ENCODE measurements around the gene TRMT10C.
A peak's percentile ranks its signal among the peaks of the same experiment; 100 is the strongest.
"Not testable (repeated sequence)": the region's sequence is repeated elsewhere in the genome, so short reads cannot be mapped to it uniquely, and the experiment has no call there.

Gene TRMT10C

DNA sequence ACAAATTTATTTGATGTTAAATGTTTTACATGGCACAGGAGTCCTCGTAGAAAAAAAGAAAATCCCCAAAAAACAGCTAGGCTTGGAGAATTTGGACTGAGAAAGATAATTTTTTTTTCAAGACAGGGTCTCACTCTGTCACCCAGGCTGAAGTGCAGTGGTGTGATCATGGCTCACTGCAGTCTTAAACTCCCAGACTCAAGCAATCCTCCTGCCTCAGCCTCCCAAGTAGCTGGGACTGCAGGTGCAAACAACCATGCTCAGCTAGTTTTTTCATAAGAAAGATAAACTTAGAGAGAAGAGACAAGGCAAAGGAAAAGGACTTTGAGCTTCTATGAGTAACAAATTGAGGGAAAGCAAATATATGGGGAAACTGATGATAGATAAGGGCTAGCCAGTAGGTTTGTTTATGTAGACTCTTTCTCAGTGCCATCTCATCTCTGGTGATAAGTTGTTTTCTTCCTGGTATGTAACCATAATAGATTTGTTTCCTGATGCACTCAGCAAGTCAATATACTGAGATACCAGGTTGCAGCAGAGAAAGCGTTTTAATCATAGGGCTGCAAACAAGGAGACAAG, 13.1 kb upstream of the TRMT10C start:
- no peak for DNase-seq

DNA sequence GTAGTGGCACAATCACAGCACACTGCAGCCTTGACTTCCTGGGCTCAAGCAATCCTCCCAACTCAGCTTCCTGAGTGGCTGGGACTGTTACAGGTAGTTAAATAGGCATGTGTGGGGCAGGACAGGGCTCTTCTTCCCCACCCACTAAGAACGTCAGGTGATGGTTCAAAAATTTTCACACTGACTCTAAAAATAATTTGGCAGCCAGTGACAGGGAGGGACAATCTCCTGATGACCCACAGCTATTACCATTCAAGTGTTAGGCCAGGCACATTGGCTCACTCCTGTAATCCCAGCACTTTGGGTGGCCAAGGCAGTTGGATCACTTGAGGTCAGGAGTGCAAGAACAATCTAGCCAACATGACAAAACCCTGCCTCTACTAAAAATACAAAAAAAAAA, 12.2 kb upstream of the TRMT10C start:
- DNase-seq, result no peak

DNA sequence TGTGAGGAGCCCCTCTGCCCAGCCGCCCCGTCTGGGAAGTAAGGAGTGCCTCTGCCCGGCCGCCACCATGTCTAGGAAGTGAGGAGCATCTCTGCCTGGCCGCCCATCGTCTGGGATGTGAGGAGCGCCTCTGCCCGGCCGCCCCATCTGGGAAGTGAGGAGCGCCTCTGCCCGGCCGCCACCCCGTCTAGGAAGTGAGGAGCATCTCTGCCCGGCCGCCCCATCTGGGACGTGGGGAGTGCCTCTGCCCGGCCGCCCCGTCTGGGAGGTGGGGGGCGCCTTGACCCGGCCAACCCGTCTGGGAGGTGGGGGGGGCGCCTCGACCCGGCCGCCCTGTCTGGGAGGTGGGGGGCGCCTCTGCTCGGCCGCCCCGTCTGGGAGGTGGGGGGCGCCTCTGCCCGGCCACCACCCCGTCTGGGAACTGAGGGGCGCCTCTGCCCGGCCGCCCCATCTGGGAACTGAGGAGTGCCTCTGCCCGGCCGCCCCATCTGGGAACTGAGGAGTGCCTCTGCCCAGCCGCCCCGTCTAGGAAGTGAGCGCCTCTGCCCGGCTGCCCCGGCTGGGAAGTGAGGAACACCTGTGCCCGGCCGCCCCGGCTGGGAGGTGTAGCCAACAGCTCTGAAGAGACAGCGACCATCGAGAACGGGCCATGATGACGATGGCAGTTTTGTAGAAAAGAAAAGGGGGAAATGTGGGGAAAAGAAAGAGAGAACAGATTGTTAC, 10.1 kb upstream of the TRMT10C start:
- not testable (repeated sequence) for DNase-seq

GRCh38 chr3:101553381-101553780, 8.3 kb upstream of the TRMT10C start:
- DNase-seq, result not testable (repeated sequence)

DNA sequence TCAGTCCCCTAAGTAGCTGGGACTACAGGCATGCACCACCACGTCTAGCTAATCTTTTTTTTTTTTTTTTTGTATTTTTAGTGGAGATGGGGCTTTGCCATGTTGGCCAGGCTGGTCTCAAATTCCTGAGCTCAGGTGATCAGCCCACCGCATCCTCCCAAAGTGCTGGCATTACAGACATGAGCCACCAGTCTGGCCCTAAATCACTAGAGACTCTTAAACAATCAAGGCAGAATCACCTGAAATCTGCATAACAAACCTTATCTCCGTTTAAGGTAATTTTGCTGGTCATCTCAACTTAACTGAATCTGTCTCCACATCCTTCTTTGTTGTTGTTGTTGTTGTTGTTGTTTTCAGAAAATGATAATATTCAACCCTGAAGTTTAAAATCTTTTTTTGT, 5.6 kb upstream of the TRMT10C start:
- DNase-seq, result no peak

GRCh38 chr3:101567528-101568317, 6.1 kb downstream of the TRMT10C start:
- no peak for DNase-seq

DNA sequence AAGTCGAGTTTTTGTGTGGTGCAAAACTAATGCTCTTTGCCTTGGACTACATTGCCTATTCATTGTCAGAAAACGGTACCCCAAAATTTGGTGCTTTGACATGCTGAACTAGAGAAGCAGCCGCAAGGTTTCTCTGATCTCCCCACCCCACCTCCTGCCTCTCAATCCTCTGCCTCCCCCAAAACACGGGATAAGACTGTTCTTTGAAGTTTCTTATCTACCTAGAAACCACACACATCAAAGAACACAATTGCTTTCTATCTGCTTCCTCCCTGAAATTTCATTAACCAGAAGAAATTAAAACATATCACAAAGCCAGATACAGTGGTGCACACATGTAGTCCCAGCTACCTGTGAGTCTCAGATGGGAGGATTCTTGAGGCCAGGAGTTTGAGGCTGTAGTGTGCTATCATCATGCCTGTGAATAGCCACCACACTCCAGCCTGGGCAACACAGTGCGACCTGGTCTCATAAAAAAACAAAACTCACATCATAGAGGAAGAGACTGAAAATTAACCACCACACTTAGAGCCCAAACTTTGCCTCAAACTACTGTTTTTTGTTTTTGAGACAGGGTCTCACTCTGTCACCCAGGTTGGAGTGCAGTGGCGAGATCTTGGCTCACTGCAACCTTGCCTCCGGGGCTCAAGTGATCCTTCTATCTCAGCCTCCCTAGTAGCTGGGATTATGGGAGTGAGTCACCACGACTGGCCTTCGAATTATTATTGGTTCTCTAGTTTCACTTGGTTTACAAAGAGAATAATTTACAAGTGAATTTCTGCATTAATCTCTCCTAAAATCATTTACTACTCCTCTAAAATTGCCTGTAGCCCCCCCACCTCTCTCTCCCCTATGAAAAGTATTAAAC, 9.6 kb downstream of the TRMT10C start:
- no peak for DNase-seq

DNA sequence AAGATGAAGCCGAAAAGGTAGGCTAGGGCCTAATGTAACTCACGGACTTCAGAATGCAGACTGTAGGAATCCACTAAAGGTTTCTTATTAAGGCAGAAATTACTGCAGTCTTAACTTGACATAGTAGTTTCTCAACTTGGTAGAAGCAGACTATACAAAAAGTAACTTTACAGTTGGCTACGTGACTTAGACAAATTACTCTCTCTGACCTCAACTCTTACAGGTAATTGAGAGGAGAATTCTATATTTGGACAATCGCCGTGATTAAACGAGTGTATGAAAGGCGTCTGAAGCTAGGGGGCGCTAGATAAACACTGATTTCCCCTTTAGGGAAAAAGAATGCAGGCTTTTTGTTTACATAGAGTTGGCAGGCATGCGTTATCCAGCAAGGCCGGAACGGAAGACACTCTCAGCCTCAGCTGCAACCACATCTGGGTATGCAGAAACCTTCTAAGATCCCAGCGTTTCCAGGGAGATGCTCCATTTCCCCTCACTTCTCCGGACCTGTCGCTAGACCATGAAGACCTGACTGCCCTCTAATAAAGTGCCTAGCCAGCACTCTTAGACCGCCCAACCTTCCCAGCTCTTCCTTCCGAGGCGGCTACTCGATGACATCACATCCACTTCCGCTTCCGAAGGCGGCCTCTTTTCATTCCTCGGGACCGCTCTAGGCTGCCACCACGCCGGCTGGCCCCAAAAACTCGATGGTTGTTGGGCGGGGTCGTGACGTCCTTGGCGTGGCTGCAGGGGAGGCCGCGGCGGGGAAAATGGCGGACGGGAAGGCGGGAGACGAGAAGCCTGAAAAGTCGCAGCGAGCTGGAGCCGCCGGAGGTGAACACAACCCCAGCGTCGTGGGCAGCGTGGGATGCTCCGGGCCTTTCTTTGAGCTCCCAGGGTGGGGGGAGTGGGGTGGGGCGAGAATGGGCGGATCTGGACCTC, 12.1 kb downstream of the TRMT10C start, which contains the start of gene PCNP:
PCNP (plus strand) TSS at position 732 of the 939 bp plus-strand sequence; CDS start at position 768, 36 bp downstream.
- DNase-seq, result peak; percentile 78 to 99 (median 98)

- DNase-seq, result peak in 36 of 58 donors; percentile 13 to 78 (median 50)
Measured at GRCh38 chr3:101574388-101575112, 12.9 kb downstream of the TRMT10C start.

GRCh38 chr3:101577286-101577685, 15.6 kb downstream of the TRMT10C start:
- no peak for DNase-seq

DNA sequence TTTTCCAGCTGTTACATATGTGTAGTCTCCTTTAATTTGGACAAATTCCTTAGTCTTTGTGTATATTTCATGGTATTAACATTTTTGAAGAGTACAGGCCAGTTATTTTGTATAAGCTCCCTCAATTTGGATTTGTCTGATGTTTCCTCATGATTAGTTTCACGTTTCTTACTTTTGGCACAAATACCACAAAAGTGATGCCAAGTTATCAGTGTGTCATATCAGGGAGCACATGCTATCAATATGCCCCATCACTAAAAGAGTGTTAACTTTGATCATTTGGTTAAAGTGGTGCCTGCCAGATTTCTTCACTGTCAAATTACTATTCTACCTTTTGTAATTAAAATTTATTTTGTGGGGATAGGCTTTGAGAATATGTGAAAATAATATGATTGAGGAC, 26.9 kb downstream of the TRMT10C start:
- DNase-seq, result no peak

DNA sequence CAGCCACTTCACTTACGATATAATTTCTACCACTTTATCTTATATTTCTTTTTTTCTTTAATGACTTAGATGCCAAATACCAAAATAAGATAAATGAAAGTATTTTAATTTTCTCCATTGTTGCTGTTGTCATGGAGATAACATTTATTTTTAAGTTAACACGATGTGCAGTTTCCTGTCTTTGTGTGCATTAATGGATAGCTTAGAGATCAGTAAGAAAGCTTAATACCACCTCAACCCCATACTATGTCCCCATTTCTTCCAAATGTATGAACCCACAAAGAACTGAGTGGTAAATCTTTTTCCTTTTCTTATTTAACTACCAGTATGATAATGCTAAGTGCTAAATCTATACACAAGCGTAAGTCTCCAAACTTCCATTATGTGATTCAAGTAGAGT, 29.4 kb downstream of the TRMT10C start:
- DNase-seq, result no peak

GRCh38 chr3:101602731-101603130, 41.1 kb downstream of the TRMT10C start:
- DNase-seq, result peak in 1 of 58 donors; percentile 4

DNA sequence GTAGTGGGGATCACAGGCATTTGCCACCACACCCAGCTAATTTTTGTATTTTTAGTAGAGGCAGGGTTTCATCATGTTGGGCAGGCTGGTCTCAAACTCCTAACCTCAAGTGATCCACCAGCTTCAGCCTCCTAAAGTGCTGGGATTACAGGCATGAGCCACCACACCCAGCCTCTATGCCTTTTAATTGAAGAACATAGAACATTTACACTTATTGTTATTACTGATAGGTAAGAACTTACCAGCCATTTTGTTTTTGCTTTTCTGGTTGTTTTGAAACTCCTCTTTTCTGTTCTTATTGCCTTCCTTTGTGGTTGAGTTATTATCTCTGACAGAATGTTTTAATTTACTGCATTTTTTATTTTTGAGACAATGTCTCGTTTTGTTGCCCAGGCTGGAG, 41.5 kb downstream of the TRMT10C start:
- DNase-seq, result no peak

DNA sequence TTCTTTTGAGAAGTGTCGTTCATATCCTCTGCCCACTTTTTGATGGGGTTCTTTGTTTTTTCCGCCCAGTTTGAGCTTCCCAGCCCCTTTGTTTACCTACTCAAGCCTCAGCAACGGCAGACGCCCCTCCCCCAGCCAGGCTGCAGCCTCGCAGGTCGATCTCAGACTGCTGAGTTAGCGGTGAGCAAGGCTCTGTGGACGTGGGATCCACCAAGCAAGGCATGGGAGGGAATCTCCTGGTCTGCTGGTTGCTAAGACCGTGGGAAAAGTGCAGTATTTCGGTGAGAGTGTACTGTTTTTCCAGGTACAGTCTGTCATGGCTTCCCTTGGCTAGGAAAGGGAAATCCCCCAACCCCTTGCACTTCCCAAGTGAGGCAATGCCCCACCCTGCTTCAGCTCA, 43.7 kb downstream of the TRMT10C start:
- DNase-seq, result not testable (repeated sequence)

- no peak for DNase-seq
Measured at GRCh38 chr3:101611023-101611422, 49.4 kb downstream of the TRMT10C start.

GRCh38 chr3:101613014-101613413, 51.3 kb downstream of the TRMT10C start:
- not testable (repeated sequence) for DNase-seq

DNA sequence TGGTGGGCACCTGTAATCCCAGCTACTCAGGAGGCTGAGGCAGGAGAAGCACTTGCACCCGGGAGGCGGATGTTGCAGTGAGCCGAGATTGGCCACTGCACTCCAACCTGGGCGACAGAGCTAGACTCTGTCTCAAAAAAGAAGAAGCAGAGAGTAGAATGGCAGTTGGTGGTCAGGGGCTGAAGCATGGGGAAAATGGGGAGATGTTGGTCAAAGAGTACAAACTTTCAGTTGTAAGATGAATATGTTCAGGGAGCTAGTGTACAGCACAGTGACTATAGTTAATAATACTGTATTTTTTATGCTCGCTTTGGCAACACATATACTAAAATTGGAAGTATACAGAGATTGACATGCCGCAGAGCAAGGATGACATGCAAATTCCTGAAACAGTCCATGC, 53.9 kb downstream of the TRMT10C start:
- no peak for DNase-seq

Data from anterior cingulate cortex (tissue), 58 donors.